ELR (cell line): ENCODE results near the gene PVALB.

Experiments used
- DNase-seq: peaks from one replicate; pipeline ENCODE4 v3.0.0-alpha.2; 2015; ENCODE audit warnings: low read depth

The PVALB gene

GRCh38 chr22:36846271-36846670, 29.4 kb upstream of the PVALB start:
- DNase-seq: no peak

- DNase-seq: no peak
Measured at GRCh38 chr22:36840106-36840505, 23.3 kb upstream of the PVALB start.

- peak; percentile 83 for DNase-seq
Measured at GRCh38 chr22:36839356-36840073, 22.7 kb upstream of the PVALB start.

- DNase-seq: no peak
Measured at GRCh38 chr22:36838119-36839030, 21.5 kb upstream of the PVALB start.

GRCh38 chr22:36835903-36836302, 19.1 kb upstream of the PVALB start:
- DNase-seq: no peak

- DNase-seq: no peak
Measured at GRCh38 chr22:36833073-36833472, 16.2 kb upstream of the PVALB start.

- DNase-seq: no peak
Measured at GRCh38 chr22:36831717-36832116, 14.9 kb upstream of the PVALB start.

GRCh38 chr22:36831206-36831605, 14.4 kb upstream of the PVALB start:
- no peak for DNase-seq

GRCh38 chr22:36830601-36831000, 13.8 kb upstream of the PVALB start:
- DNase-seq: no peak

- no peak for DNase-seq
Measured at GRCh38 chr22:36829370-36830002, 12.7 kb upstream of the PVALB start.

GRCh38 chr22:36828815-36829214, 12.0 kb upstream of the PVALB start:
- DNase-seq: no peak

GRCh38 chr22:36826262-36826661, 9.4 kb upstream of the PVALB start:
- no peak for DNase-seq

GRCh38 chr22:36824655-36825054, 7.8 kb upstream of the PVALB start:
- no peak for DNase-seq

GRCh38 chr22:36823186-36823839, 6.5 kb upstream of the PVALB start:
- DNase-seq: peak; percentile 58

GRCh38 chr22:36822581-36822980, 5.7 kb upstream of the PVALB start:
- DNase-seq: peak; percentile 15

- no peak for DNase-seq
Measured at GRCh38 chr22:36819112-36819511, 2.3 kb upstream of the PVALB start.

- DNase-seq: peak; percentile 44
Measured at GRCh38 chr22:36818010-36818642, 1.3 kb upstream of the PVALB start.

GRCh38 chr22:36817525-36817848, 652 bp upstream of the PVALB start:
- DNase-seq: no peak

GRCh38 chr22:36816339-36816635, 548 bp downstream of the PVALB start:
- no peak for DNase-seq

GRCh38 chr22:36815558-36816338, 1.1 kb downstream of the PVALB start:
- no peak for DNase-seq

- DNase-seq: no peak
Measured at GRCh38 chr22:36814801-36815200, 2.0 kb downstream of the PVALB start.
